SK-N-MC (cell line): ENCODE measurements around the gene KCND2.

Experiments
- DNase-seq: peaks from one replicate; pipeline ENCODE4 v3.0.0-alpha.2; 2011; ENCODE audit warnings: low read depth, low spot score
- H3K27ac ChIP-seq: fragments of 200-600 bp; sonication (generic); 2 replicates; pipeline ENCODE4 v1.5.1; 2016; ENCODE audit warnings: mixed run types
- H3K36me3 ChIP-seq: fragments of 200-600 bp; sonication (generic); 2 replicates; pipeline ENCODE4 v1.6.1; 2017; ENCODE audit warnings: antibody characterized with exemption, low read length, mixed read lengths; ENCODE audit not compliant: insufficient read depth
- H3K4me3 ChIP-seq: fragments of 200-600 bp; sonication (generic); 2 replicates; pipeline ENCODE4 v1.5.1; 2016
- H3K9ac ChIP-seq: fragments of 200-600 bp; sonication (generic); 2 replicates; pipeline ENCODE4 v1.8.0; 2017; ENCODE audit warnings: mixed run types, mixed read lengths; ENCODE audit not compliant: insufficient read length
- H3K9me3 ChIP-seq: fragments of 200-600 bp; sonication (generic); 2 replicates; pipeline ENCODE4 v1.6.1; 2017; ENCODE audit warnings: low read depth, mild to moderate bottlenecking, antibody characterized with exemption, low read length, moderate library complexity, mixed read lengths
- EZH2 ChIP-seq: fragments of 200-600 bp; sonication (generic); IDR thresholded peaks from one replicate; pipeline ENCODE4 v1.6.1; 2017; ENCODE audit warnings: antibody characterized with exemption
- FOXP2 ChIP-seq: optimal IDR thresholded peaks from 2 replicates; pipeline ENCODE3; 2011; ENCODE audit warnings: mild to moderate bottlenecking, moderate library complexity; ENCODE audit not compliant: insufficient read depth; ENCODE audit errors: extremely low read length, control extremely low read depth
- POLR2AphosphoS5 ChIP-seq: IDR thresholded peaks from 2 replicates; pipeline ENCODE4 v1.6.1; 2012; ENCODE audit warnings: mild to moderate bottlenecking, low read depth, low read length, borderline replicate concordance

KCND2 gene

GRCh38 chr7:120583899-120584586, 311.1 kb downstream of the KCND2 start:
- DNase-seq = no peak
- Histone ChIP-seq H3K36me3 (no peaks in the 10 kb centered on the region), H3K27ac (no peak overlapping the region), H3K9ac (no peak overlapping the region), H3K9me3 (no peaks in the 10 kb centered on the region), H3K4me3 (no peak overlapping the region)
- TF ChIP-seq POLR2AphosphoS5 (no peak), EZH2 (no peak), FOXP2 (no peak)

GRCh38 chr7:120586571-120586970, 313.6 kb downstream of the KCND2 start:
- DNase-seq = peak; percentile 51
- Histone ChIP-seq H3K9ac (no peak overlapping the region), H3K27ac (peak overlapping the region; percentile 40; the same call in 1 of the 2 replicates), H3K4me3 (peak overlapping the region; percentile 36; the same call in 1 of the 2 replicates), H3K36me3 (no peaks in the 10 kb centered on the region), H3K9me3 (no peaks in the 10 kb centered on the region)
- TF ChIP-seq FOXP2 = no peak
- no peak for TF ChIP-seq EZH2
- TF ChIP-seq POLR2AphosphoS5 = no peak

- TF ChIP-seq EZH2 (no peak), FOXP2 (no peak), POLR2AphosphoS5 (no peak)
- Histone ChIP-seq H3K4me3 (no peak overlapping the region), H3K27ac (no peak overlapping the region), H3K9me3 (no peaks in the 10 kb centered on the region), H3K9ac (no peak overlapping the region), H3K36me3 (no peaks in the 10 kb centered on the region)
- DNase-seq = no peak
These were observed 314.3 kb downstream of the KCND2 start for GRCh38 chr7:120587243-120587642.

GRCh38 chr7:120588416-120588815, 315.4 kb downstream of the KCND2 start:
- Histone ChIP-seq H3K4me3 (no peak overlapping the region), H3K9me3 (no peaks in the 10 kb centered on the region), H3K36me3 (no peaks in the 10 kb centered on the region), H3K27ac (no peak overlapping the region), H3K9ac (no peak overlapping the region)
- TF ChIP-seq POLR2AphosphoS5 (no peak), EZH2 (no peak), FOXP2 (no peak)
- DNase-seq = no peak

GRCh38 chr7:120588862-120589261, 315.9 kb downstream of the KCND2 start:
- Histone ChIP-seq H3K27ac (no peak overlapping the region), H3K9me3 (no peaks in the 10 kb centered on the region), H3K4me3 (no peak overlapping the region), H3K9ac (no peak overlapping the region), H3K36me3 (no peaks in the 10 kb centered on the region)
- no peak for DNase-seq
- TF ChIP-seq EZH2 (no peak), FOXP2 (no peak), POLR2AphosphoS5 (no peak)

GRCh38 chr7:120600607-120601006, 327.6 kb downstream of the KCND2 start:
- DNase-seq = no peak
- no peak for TF ChIP-seq FOXP2
- no peak overlapping the region for H3K4me3 ChIP-seq

DNA sequence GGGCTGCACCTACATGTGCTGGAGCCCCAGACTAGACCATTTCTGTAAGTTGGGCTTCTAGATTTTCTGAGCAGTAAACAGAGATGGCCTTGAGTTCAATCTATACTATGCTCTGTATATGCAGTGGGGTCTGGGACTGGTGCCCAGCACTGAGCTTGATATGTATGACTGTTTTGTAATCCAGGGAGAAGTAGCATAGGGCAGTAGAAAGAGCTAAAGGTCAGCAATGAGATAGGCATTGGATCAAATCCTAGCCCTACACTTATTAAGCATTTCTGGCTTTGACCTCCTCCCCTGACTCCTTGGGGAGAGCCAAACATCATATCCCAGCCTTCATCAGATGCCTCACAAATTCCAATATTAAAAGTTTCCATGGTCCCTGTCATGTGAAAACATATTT, 330.4 kb downstream of the KCND2 start:
- Histone ChIP-seq H3K9ac (no peak overlapping the region), H3K4me3 (no peak overlapping the region), H3K27ac (no peak overlapping the region), H3K36me3 (no peaks in the 10 kb centered on the region), H3K9me3 (no peaks in the 10 kb centered on the region)
- TF ChIP-seq POLR2AphosphoS5 = no peak
- TF ChIP-seq EZH2 = no peak
- no peak for TF ChIP-seq FOXP2
- DNase-seq = no peak

More at GRCh38 chr7:120600607-120601006, 327.6 kb downstream of the KCND2 start:
- H3K36me3 ChIP-seq = no peaks in the 10 kb centered on the region
- no peak overlapping the region for H3K9ac ChIP-seq
- no peak overlapping the region for H3K27ac ChIP-seq
- no peaks in the 10 kb centered on the region for H3K9me3 ChIP-seq

DNA sequence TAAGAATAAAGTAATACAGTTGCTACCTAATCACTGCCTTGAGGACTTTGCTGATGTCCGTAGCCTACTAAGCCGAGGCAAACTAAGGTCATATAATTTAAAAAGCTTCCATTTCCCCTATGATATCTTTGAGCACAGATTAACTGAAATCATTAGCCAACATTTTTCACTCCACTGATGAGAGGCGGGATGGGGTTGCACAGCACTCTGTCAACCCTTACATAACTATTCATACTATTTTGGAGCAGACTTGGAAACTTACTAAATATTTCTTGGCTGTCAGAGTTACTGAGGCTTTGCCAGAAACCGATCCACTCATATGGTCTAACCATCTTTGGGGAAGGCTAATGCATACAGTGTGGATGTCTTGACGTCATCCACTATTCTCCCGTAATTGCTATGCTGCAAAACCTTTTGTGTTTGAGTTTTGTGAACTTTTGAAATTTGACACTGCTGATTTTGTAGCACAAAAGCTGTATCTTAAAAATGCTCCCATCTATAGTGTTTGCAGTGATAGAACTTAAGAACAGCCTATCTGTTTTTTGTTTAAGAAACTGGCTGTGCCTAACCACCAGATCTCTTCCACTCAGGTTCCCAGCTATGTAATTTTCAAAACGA, 336.3 kb downstream of the KCND2 start:
- H3K36me3 ChIP-seq = no peaks in the 10 kb centered on the region
- H3K27ac ChIP-seq = no peak overlapping the region
- TF ChIP-seq EZH2 = no peak
- no peak for TF ChIP-seq FOXP2
- TF ChIP-seq POLR2AphosphoS5 = no peak
- H3K9me3 ChIP-seq = no peaks in the 10 kb centered on the region
- H3K4me3 ChIP-seq = no peak overlapping the region
- no peak for DNase-seq
- no peak overlapping the region for H3K9ac ChIP-seq

- H3K4me3 ChIP-seq = no peak overlapping the region
- no peak overlapping the region for H3K9ac ChIP-seq
- DNase-seq = no peak
- no peaks in the 10 kb centered on the region for H3K9me3 ChIP-seq
- no peaks in the 10 kb centered on the region for H3K36me3 ChIP-seq
- no peak for TF ChIP-seq EZH2
- TF ChIP-seq FOXP2 = no peak
- TF ChIP-seq POLR2AphosphoS5 = no peak
- H3K27ac ChIP-seq = no peak overlapping the region
These were observed 339.0 kb downstream of the KCND2 start for GRCh38 chr7:120611975-120612374.
